Astrocyte (in vitro differentiated cells and primary cell): ENCODE results near the gene PARVB. TPM values are rescaled to one million over a fixed set of nuclear protein-coding genes. Genes with fewer than 3 reads are reported as not detected.

Experiments used
- DNase-seq: peaks from one replicate; pipeline ENCODE4 v3.0.0-alpha.2; 2010; ENCODE audit warnings: low read depth
- FAIRE-seq: peaks from 2 replicates; lab custom pipeline; 2011; peaks lifted over from hg19 to GRCh38; lab: Jason Lieb, UNC
- H2AFZ ChIP-seq: 2 replicates; pipeline ENCODE4 v1.6.0; 2012; ENCODE audit warnings: low read depth, low read length, inconsistent platforms
- H3K27ac ChIP-seq: 2 replicates; pipeline ENCODE4 v1.5.1; 2011; ENCODE audit warnings: low read depth, low read length, inconsistent platforms
- H3K27me3 ChIP-seq: 2 replicates; pipeline ENCODE4 v1.6.0; 2011; ENCODE audit warnings: low read length, inconsistent platforms; ENCODE audit not compliant: insufficient read depth
- H3K36me3 ChIP-seq: 2 replicates; pipeline ENCODE4 v1.5.1; 2011; ENCODE audit warnings: low read length, inconsistent platforms; ENCODE audit not compliant: insufficient read depth
- H3K4me1 ChIP-seq: 2 replicates; pipeline ENCODE4 v1.5.1; 2011; ENCODE audit warnings: low read length, inconsistent platforms; ENCODE audit not compliant: insufficient read depth
- H3K4me2 ChIP-seq: 2 replicates; pipeline ENCODE4 v1.6.0; 2012; ENCODE audit warnings: low read length, inconsistent platforms
- H3K4me3 ChIP-seq: 2 replicates; pipeline ENCODE4 v1.5.1; 2011; ENCODE audit warnings: low read depth, mild to moderate bottlenecking, low read length, inconsistent platforms; ENCODE audit not compliant: insufficient read depth
- H3K79me2 ChIP-seq: 2 replicates; pipeline ENCODE4 v1.6.0; 2012; ENCODE audit warnings: mild to moderate bottlenecking, low read length, inconsistent platforms; ENCODE audit not compliant: insufficient read depth
- H3K9ac ChIP-seq: 2 replicates; pipeline ENCODE4 v1.6.0; 2012; ENCODE audit warnings: mild to moderate bottlenecking, low read length, inconsistent platforms
- H3K9me3 ChIP-seq: 2 replicates; pipeline ENCODE4 v1.5.1; 2012; ENCODE audit warnings: low read depth, mild to moderate bottlenecking, low read length, inconsistent platforms; ENCODE audit not compliant: insufficient read depth
- H4K20me1 ChIP-seq: 2 replicates; pipeline ENCODE4 v1.6.0; 2012; ENCODE audit warnings: low read length, inconsistent platforms; ENCODE audit not compliant: insufficient read depth
- H3K27ac Mint-ChIP-seq: one replicate; pipeline ENCODE4 v1.8.0; 2021; ENCODE audit warnings: mild to moderate bottlenecking, mixed read lengths; ENCODE audit not compliant: unreplicated experiment
- H3K27me3 Mint-ChIP-seq: one replicate; pipeline ENCODE4 v1.8.0; 2021; ENCODE audit warnings: low read depth, mixed read lengths; ENCODE audit not compliant: unreplicated experiment
- H3K36me3 Mint-ChIP-seq: one replicate; pipeline ENCODE4 v1.8.0; 2021; ENCODE audit warnings: low read depth, mixed read lengths; ENCODE audit not compliant: unreplicated experiment
- H3K4me1 Mint-ChIP-seq: one replicate; pipeline ENCODE4 v1.8.0; 2021; ENCODE audit warnings: low read depth, mixed read lengths; ENCODE audit not compliant: unreplicated experiment
- H3K4me3 Mint-ChIP-seq: one replicate; pipeline ENCODE4 v1.8.0; 2021; ENCODE audit warnings: mild to moderate bottlenecking, moderate library complexity, mixed read lengths; ENCODE audit not compliant: unreplicated experiment
- H3K9me3 Mint-ChIP-seq: one replicate; pipeline ENCODE4 v1.8.0; 2021; ENCODE audit warnings: mild to moderate bottlenecking, mixed read lengths; ENCODE audit not compliant: unreplicated experiment
- EZH2 ChIP-seq: IDR thresholded peaks from 2 replicates; pipeline ENCODE4 v1.6.1; 2012; ENCODE audit warnings: mild to moderate bottlenecking, low read length, inconsistent platforms; ENCODE audit not compliant: insufficient read depth
- total RNA-seq: library from RNA; stranded (reverse); gene quantifications from 2 replicates; pipeline ENCODE4 v1.2.1, GENCODE V29; 2021
- TF ChIP-seq, protein P1 (sequence below): IDR thresholded peaks from 2 replicates; pipeline ENCODE4 v1.5.1; 2011; ENCODE audit warnings: low read depth, mild to moderate bottlenecking, inconsistent platforms, low read length, moderate library complexity; ENCODE audit not compliant: insufficient read depth

Gene PARVB
- total RNA-seq, 1 donor from 2014 or later: 22.0 TPM

DNA sequence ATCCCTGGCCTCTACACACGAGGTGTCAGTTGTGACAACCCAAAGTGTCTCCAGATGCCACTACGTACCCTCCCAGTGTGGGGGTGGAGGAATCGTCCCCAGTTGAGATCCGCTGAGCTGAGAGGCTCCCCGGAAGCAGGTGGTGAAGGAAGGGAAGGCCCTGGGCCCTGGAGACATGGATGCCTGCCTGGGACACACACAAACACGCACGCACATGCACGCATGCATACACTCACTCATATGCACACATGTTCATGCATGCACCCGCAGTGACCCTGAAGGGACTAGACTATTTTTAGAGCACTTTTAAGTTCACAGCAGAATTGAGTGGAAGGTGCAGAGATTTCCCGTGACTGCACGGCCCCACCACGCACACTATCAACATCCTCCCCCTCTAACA is 50.9 kb downstream of the PARVB start:
- H3K4me2 ChIP-seq: no peak overlapping the region
- Mint-ChIP-seq H3K36me3 (peaks cover 5% of the 10 kb centered on the region), H3K27ac (no peak overlapping the region), H3K9me3 (peaks cover 3% of the 10 kb centered on the region), H3K27me3 (peaks cover 23% of the 10 kb centered on the region), H3K4me3 (no peak overlapping the region), H3K4me1 (no peaks in the 10 kb centered on the region)
- H3K36me3 ChIP-seq: no peaks in the 10 kb centered on the region
- no peak overlapping the region for H3K4me3 ChIP-seq
- peaks cover 9% of the 10 kb centered on the region for H3K79me2 ChIP-seq
- H3K27ac ChIP-seq: no peak overlapping the region
- H2AFZ ChIP-seq: no peak overlapping the region
- TF ChIP-seq EZH2: no peak
- TF ChIP-seq, protein P1, sequence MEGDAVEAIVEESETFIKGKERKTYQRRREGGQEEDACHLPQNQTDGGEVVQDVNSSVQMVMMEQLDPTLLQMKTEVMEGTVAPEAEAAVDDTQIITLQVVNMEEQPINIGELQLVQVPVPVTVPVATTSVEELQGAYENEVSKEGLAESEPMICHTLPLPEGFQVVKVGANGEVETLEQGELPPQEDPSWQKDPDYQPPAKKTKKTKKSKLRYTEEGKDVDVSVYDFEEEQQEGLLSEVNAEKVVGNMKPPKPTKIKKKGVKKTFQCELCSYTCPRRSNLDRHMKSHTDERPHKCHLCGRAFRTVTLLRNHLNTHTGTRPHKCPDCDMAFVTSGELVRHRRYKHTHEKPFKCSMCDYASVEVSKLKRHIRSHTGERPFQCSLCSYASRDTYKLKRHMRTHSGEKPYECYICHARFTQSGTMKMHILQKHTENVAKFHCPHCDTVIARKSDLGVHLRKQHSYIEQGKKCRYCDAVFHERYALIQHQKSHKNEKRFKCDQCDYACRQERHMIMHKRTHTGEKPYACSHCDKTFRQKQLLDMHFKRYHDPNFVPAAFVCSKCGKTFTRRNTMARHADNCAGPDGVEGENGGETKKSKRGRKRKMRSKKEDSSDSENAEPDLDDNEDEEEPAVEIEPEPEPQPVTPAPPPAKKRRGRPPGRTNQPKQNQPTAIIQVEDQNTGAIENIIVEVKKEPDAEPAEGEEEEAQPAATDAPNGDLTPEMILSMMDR: no peak
- H3K9ac ChIP-seq: no peak overlapping the region
- H4K20me1 ChIP-seq: peaks cover 74% of the 10 kb centered on the region
- H3K4me1 ChIP-seq: no peaks in the 10 kb centered on the region
- H3K9me3 ChIP-seq: no peaks in the 10 kb centered on the region
- no peak for FAIRE-seq
- H3K27me3 ChIP-seq: no peaks in the 10 kb centered on the region
- DNase-seq: no peak

DNA sequence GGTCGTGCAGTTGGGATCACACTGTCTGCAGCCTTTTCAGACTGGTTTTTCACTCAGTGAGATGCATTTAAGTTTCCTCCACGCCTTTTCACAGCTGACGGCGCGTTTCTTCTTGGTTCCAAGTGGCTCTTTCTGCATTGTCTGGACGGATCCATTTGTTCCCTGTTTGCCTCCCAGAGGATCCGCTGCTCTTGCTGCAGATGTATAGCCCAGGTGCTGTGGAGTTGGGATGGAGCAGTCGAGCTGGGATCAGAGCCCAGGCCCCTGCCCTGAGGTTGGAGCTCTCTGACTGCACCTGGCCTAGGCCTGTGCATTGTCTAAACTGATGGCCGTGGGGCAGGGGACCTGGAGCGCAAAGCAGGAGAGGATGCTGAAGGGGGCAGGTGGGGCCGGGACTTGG is 51.6 kb downstream of the PARVB start:
- H3K9ac ChIP-seq: no peak overlapping the region
- H2AFZ ChIP-seq: no peak overlapping the region
- H3K4me2 ChIP-seq: no peak overlapping the region
- H3K4me3 ChIP-seq: no peak overlapping the region
- FAIRE-seq: no peak
- TF ChIP-seq EZH2: no peak
- TF ChIP-seq, protein P1: no peak
- Mint-ChIP-seq H3K27me3 (peaks cover 22% of the 10 kb centered on the region), H3K4me1 (no peaks in the 10 kb centered on the region), H3K36me3 (peaks cover 5% of the 10 kb centered on the region), H3K4me3 (no peak overlapping the region), H3K9me3 (peaks cover 3% of the 10 kb centered on the region), H3K27ac (no peak overlapping the region)
- peaks cover 74% of the 10 kb centered on the region for H4K20me1 ChIP-seq
- no peak for DNase-seq
- no peak overlapping the region for H3K27ac ChIP-seq
- no peaks in the 10 kb centered on the region for H3K36me3 ChIP-seq
- H3K27me3 ChIP-seq: no peaks in the 10 kb centered on the region
- H3K79me2 ChIP-seq: peaks cover 9% of the 10 kb centered on the region
- no peaks in the 10 kb centered on the region for H3K9me3 ChIP-seq
- no peaks in the 10 kb centered on the region for H3K4me1 ChIP-seq

DNA sequence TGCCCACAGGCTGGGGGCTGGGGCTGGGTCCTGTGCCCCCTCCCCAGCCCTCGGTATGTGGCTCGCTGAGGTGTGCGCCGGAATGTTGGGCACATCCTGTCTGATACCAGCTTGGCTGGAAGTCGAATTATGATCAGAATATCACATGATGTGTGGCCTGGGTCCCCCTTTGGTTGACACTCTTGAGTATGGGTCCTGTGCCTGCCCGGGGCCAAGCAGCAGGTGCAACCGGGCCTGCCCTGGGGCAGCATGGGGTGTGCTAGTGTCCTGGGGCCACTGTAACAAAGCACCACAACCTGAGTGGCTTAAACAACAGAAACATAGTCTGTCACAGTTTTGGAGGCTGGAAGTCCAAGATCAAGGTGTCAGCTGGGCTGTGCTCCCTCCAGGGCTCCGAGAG is 52.7 kb downstream of the PARVB start:
- H3K9me3 Mint-ChIP-seq: peaks cover 3% of the 10 kb centered on the region
- Histone ChIP-seq H3K27ac (no peak overlapping the region), H3K4me2 (no peak overlapping the region), H3K9ac (no peak overlapping the region), H2AFZ (no peak overlapping the region), H3K79me2 (peaks cover 9% of the 10 kb centered on the region), H3K4me1 (no peaks in the 10 kb centered on the region), H3K27me3 (no peaks in the 10 kb centered on the region), H3K4me3 (no peak overlapping the region), H4K20me1 (peaks cover 76% of the 10 kb centered on the region), H3K9me3 (no peaks in the 10 kb centered on the region), H3K36me3 (no peaks in the 10 kb centered on the region)
- no peak overlapping the region for H3K4me3 Mint-ChIP-seq
- DNase-seq: no peak
- H3K4me1 Mint-ChIP-seq: no peaks in the 10 kb centered on the region
- no peak overlapping the region for H3K27ac Mint-ChIP-seq
- no peak for FAIRE-seq
- TF ChIP-seq EZH2: no peak
- H3K36me3 Mint-ChIP-seq: peaks cover 5% of the 10 kb centered on the region
- peaks cover 18% of the 10 kb centered on the region for H3K27me3 Mint-ChIP-seq
